Psoas muscle (tissue), 8 donors: Measurements from ENCODE around the gene CCN2. TPM values are rescaled to one million over a fixed set of nuclear protein-coding genes. Genes with fewer than 3 reads are reported as not detected.

ENCODE experiments used
- ATAC-seq, 4 donors: fragments of 200-7000 bp; cut with Tn5 transposase; one replicate each; pipeline ENCODE4 v1.9.1; 2020; ENCODE audit warnings: moderate library complexity in 3 of 4, mild to moderate bottlenecking in 2 of 4
- DNase-seq, 2 donors: peaks; one replicate each; pipeline ENCODE4 v3.0.0-alpha.2; 2020
- H3K27ac ChIP-seq: fragments of 200-600 bp; one replicate; pipeline ENCODE4 v1.8.0; 2022
- H3K27me3 ChIP-seq, 3 donors: fragments of 200-600 bp in 1 of 3; one replicate each; pipeline versions ENCODE4 v1.6.1 to v1.8.0; 2013 to 2022; ENCODE audit warnings: low read length in 2 of 3, mild to moderate bottlenecking in 2 of 3, moderate library complexity in 1 of 3; ENCODE audit not compliant: insufficient read depth in 3 of 3
- H3K36me3 ChIP-seq, 2 donors: fragments of 200-600 bp in 1 of 2; one replicate each; pipeline versions ENCODE4 v1.6.1 to v1.8.0; 2013 to 2022; ENCODE audit warnings: low read depth in 1 of 2, mild to moderate bottlenecking in 1 of 2, moderate library complexity in 1 of 2; ENCODE audit not compliant: insufficient read depth in 1 of 2
- H3K4me1 ChIP-seq: fragments of 200-600 bp; one replicate; pipeline ENCODE4 v1.8.0; 2022
- H3K4me3 ChIP-seq: fragments of 200-600 bp; one replicate; pipeline ENCODE4 v1.8.0; 2022; ENCODE audit warnings: mild to moderate bottlenecking
- H3K9me3 ChIP-seq: fragments of 200-600 bp; one replicate; pipeline ENCODE4 v1.8.0; 2022
- CTCF ChIP-seq: fragments of 200-600 bp; IDR thresholded peaks from one replicate; pipeline ENCODE4 v1.8.0; 2022; ENCODE audit warnings: antibody characterized with exemption
- WGBS, 3 donors: extraction: QIAGEN DNeasy Blood & Tissue Kit; methylation state at CpG; one replicate each; pipeline versions ENCODE4 v1.1.6 to v1.1.7; 2013; 5-methylcytosine and 5-hydroxymethylcytosine counted together
- intact Hi-C, 2 donors: fragments of 100-400 bp; cut with DNase I; formaldehyde crosslinking; loops; one replicate each; pipeline versions ENCODE4 v1.11.0 to v1.14.2; 2022
- polyA plus RNA-seq, 3 donors: library from polyadenylated mRNA; stranded (reverse); fragments of 200-250 nt; gene quantifications; one replicate each; pipeline ENCODE4 v1.2.3, GENCODE V29; 2013
- total RNA-seq, 4 donors: library from RNA; stranded (reverse); fragmentation: NEBNext Ultra II Directional in 2 of 4; extraction: Animal tissue kit (Norgen Biotek cat#: 25700) in 2 of 4; gene quantifications; one replicate each; pipeline versions ENCODE4 v1.2.1 to v1.2.4, GENCODE V29; 2021 to 2023
- donor health status: healthy with polysubstance abuse.
- donor health status: DM: no; HTN: no; CAD: no; lungs with moderate emphysema.
- donor health status: Bipolar disorder and iron deficiency.
- donor health status: healthy.
- donor health status: DM: yes; HTN: yes; CAD: no.
- donor health status: DM: no; HTN: no; CAD: no.
- donor health status: DM: no; HTN: no; CAD: no.
- donor health status: DM: yes; HTN: yes; CAD: no.

The CCN2 gene
- total and polyA plus RNA-seq, 7 donors, result 4.1 to 25.0 (median 14.3) TPM

GRCh38 chr6:131947986-131948661 lies 3.0 kb downstream of the CCN2 start:
- DNase-seq (no peak), ATAC-seq (no peak)
- Histone ChIP-seq H3K27ac (no peak overlapping the region), H3K27me3 (peaks cover 0 to 52% (median 0%) of the 10 kb centered on the region in 3 donors), H3K4me3 (peak overlapping the region; percentile 70), H3K36me3 (no peaks in the 10 kb centered on the region), H3K9me3 (no peaks in the 10 kb centered on the region), H3K4me1 (no peaks in the 10 kb centered on the region)
- intact Hi-C loops, result no loop called here
- no peak for TF ChIP-seq CTCF
- 71 to 85% (median 77%) methylated on average over 3 of the region's 3 CpGs for WGBS, 3 donors

GRCh38 chr6:131946992-131947955 lies 3.9 kb downstream of the CCN2 start:
- peak overlapping the region; percentile 70 for H3K4me3 ChIP-seq
- DNase-seq (no peak), ATAC-seq (no peak)
- peaks cover 0 to 49% (median 0%) of the 10 kb centered on the region in 3 donors for H3K27me3 ChIP-seq
- TF ChIP-seq CTCF, result no peak
- H3K4me1 ChIP-seq, result no peaks in the 10 kb centered on the region
- H3K9me3 ChIP-seq, result no peaks in the 10 kb centered on the region
- WGBS, 3 donors, result 66 to 70% (median 69%) methylated on average over 6 of the region's 6 CpGs
- intact Hi-C loops, result no loop called here
- no peak overlapping the region for H3K27ac ChIP-seq
- no peaks in the 10 kb centered on the region for H3K36me3 ChIP-seq

- H3K27me3 ChIP-seq, result peaks cover 0 to 42% (median 0%) of the 10 kb centered on the region in 3 donors
- intact Hi-C loops, result no loop called here
- WGBS, 3 donors, result 86 to 91% (median 89%) methylated on average over 5 of the region's 5 CpGs
- no peak for TF ChIP-seq CTCF
- H3K9me3 ChIP-seq, result no peaks in the 10 kb centered on the region
- H3K27ac ChIP-seq, result no peak overlapping the region
- no peak overlapping the region for H3K4me3 ChIP-seq
- H3K36me3 ChIP-seq, result no peaks in the 10 kb centered on the region
- ATAC-seq (no peak), DNase-seq (no peak)
- no peaks in the 10 kb centered on the region for H3K4me1 ChIP-seq
Observed at GRCh38 chr6:131946404-131946991, 4.7 kb downstream of the CCN2 start.

- Histone ChIP-seq H3K27ac (no peak overlapping the region), H3K4me1 (no peaks in the 10 kb centered on the region), H3K27me3 (peaks cover 0 to 37% (median 0%) of the 10 kb centered on the region in 3 donors), H3K9me3 (no peaks in the 10 kb centered on the region), H3K36me3 (no peaks in the 10 kb centered on the region), H3K4me3 (no peak overlapping the region)
- intact Hi-C loops, result no loop called here
- 90 to 100% (median 97%) methylated on average over 1 of the region's 1 CpG for WGBS, 3 donors
- TF ChIP-seq CTCF, result no peak
- DNase-seq, result no peak
- no peak for ATAC-seq
Observed at GRCh38 chr6:131945971-131946370, 5.2 kb downstream of the CCN2 start.
